Middle frontal gyrus (tissue), 1 donor: ENCODE measurements around the gene EXD2.
"Not testable (repeated sequence)": the region's sequence is repeated elsewhere in the genome, so short reads cannot be mapped to it uniquely, and the experiment has no call there.

Source experiments
- DNase-seq: peaks from one replicate; pipeline ENCODE4 v3.0.0-alpha.2; 2015; ENCODE audit warnings: low spot score; ENCODE audit errors: extremely low spot score

The EXD2 gene, protein sequence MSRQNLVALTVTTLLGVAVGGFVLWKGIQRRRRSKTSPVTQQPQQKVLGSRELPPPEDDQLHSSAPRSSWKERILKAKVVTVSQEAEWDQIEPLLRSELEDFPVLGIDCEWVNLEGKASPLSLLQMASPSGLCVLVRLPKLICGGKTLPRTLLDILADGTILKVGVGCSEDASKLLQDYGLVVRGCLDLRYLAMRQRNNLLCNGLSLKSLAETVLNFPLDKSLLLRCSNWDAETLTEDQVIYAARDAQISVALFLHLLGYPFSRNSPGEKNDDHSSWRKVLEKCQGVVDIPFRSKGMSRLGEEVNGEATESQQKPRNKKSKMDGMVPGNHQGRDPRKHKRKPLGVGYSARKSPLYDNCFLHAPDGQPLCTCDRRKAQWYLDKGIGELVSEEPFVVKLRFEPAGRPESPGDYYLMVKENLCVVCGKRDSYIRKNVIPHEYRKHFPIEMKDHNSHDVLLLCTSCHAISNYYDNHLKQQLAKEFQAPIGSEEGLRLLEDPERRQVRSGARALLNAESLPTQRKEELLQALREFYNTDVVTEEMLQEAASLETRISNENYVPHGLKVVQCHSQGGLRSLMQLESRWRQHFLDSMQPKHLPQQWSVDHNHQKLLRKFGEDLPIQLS

DNA sequence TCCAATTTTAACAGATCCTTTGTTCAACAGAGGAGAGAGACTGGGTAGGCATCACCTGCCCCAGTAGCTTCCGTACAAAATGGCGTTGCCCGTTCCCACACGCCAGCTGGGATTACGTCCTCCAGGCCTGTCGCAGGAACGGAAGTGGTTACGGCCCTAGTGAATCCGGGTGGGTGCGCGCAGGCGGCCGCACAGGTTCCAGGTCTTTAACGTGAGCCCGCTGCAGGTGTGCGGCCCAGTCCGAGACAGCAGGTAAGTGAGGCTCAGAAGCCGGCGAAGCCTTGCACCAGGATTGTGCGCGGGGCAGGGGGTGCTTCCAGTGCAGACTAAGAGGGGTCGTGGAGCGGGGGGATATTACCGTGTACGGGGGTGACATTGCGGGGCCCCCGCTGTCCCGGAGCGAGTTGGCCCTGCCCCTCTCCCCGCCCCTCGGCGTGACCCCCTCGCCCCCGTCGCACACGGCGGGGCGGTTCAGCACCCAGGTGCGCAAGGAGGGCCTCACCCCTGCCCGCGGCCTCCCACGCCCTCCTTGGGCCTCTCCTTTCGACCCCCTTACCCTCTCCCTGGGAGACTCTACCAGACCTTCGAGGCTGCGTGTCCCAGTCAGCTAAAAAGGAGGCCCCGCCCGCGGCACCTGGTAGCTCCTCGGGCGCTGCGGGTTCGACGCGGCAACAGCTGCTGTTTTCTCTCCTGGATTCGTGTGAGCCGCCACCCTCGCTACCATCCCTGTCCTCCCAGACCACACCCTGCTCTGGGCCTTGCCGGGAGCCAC, at the start of gene EXD2:
TSS of gene EXD2 (plus strand) at position 159 of the 772 bp plus-strand sequence. CDS start 17,973 bp downstream, outside the sequence.
- DNase-seq = peak; percentile 88

DNA sequence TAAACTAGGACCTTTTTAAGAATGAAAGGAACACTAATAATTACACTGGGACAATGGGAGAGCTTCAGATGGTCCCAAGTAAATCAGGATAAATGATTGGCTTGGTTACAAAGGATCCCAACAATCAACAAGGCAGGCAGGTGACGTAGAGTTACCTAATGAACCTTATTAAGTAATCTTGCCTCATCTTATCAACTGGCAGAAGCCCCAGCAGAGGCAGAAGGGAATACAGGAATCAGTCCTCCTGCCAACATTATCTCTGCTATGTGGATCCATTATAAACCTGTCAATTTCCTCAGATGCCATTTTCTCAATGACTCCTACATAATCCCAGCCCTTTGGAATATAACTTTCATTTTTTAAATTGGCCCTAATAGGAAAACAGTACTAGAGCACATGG, 49.7 kb upstream of the EXD2 start:
- no peak for DNase-seq

DNA sequence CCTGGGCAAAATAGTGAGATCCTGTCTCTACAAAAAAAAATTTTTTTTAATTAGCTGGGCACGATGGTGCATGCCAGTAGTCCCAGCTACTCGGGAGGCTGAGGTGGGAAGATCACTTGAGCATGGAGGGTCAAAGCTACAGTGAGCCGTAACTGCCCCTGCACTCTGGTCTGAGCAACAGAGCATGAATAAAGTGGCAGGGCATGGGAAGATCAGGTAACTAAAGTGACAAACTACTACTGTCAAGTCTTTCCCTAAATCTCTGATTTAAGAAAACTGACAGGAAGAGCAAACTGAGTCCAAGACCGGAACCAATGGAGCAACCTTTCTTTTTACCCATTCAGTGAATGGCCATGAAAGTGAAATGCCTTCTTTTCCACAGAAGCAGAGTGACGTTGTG, 49.2 kb upstream of the EXD2 start:
- DNase-seq = no peak

DNA sequence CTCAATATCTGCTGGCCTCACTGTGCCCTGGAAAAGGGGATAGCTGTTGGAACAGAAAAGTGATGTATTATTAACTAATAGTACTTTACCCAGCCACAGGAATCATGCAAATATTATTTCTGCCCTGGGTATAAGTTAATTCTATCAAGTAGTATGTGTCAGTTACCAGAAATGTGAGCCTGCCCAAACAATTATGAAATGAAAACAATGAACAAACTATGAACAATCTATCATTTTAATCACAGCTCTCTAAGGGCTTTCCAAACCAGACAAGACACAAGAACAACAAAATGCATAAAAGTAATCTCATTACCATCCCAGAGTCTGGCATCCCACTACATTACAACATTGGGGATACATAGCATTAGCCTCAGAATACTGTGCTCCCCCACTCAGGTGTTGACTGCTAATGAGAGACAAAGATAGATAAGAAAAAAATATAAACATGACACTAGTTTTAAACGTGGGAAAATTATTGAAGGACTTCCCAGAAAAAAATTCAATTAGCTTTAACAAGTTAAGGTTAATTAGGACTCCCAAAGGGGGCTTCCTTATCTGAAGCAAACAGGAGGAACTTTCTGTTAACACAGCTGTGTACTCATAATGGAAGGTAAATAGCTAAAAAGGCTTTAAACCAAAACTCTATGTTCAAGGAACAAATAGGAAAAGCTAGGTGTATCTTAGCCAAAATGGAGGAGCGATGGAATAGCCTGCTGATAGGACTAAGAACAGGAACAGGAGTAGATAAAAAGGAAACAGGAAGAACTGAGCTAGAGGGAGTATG, 41.6 kb upstream of the EXD2 start:
- no peak for DNase-seq

DNA sequence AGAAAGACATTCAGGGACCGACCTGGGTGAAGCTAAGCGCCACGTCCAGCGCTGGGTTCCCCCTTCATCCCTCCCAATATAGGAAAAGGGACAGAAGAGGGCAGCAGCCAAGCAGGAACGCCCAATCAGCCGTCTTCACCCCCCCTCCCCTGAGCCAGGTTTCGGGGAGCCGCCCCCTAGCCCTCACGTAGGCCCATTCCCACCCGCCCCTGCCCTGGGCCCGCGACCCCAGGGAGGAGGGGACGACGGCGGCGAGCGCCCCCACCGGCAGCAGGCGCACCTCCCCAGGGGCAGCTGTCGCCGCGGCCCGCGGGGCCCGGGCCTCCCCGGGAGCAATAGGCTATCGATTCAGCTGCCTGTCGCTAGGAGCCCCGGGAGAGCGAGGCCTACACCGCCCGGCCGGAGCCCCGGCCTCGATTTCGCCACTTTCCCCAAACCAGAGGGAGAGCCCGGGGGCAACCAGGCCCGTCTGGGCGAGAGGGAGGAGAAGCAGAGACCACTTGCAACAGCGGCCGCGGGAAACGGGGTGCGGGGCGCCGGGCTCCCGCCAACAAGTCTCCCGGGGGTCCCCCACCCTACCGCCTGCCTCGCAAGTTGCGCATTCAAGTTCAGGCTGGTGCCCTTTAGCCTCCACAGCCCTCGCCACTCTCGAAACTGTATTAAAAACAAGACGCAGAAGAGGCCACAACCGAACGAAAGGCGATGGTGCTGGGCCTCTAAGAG, 39.7 kb upstream of the EXD2 start:
- DNase-seq = no peak

DNA sequence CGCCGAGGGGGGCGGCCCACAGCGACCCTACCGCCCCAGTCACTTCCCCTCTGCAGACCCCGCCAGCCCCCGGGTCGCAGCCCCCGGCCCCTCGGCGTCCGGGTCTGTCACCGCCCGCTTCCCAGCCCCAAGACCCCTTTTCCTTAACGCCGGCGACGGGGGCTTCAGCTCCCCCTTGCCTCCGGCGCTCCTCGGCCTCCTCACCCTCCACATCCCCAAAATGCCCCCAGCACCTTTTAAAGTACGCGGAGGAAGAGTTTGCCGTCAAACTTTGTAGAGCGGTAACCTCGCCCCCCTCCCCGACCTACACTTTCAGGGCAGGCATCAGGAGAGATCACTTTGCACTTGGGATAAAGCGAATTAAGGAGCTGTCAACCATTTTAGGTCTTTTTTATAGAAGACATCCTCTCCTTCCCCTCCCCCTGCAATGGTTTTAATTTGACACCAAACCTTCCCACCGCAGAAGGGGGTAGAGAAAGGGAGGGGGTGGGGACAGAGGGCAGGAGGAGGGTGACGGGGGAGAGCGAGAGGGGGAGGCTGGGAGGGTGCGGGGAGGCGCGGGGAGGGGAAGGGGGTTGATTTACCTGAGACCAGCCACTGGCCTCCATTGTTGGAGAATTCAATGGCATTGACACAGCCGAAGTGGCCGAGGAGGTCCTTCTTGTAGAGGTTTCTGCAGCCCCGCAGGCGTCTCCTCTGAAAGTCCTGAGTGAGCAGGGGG, 39.0 kb upstream of the EXD2 start:
- DNase-seq = no peak

DNA sequence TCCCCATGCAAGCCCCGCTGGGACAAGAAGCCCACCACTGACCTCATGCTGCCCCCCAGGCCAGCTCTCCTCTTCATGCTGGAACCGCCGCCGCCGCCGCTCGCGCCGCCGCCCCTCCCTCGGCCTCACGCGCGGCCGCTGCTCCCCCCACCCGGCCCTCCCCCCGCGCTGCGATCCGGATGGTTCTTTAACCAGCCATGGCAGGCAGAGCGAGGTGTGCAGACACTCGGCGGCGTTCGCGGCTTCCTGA, 38.5 kb upstream of the EXD2 start, which contains the start of gene DCAF5:
TSS of gene DCAF5 (minus strand) at position 218 of the 250 bp plus-strand sequence. CDS start at position 77, 141 bp downstream.
- no peak for DNase-seq

DNA sequence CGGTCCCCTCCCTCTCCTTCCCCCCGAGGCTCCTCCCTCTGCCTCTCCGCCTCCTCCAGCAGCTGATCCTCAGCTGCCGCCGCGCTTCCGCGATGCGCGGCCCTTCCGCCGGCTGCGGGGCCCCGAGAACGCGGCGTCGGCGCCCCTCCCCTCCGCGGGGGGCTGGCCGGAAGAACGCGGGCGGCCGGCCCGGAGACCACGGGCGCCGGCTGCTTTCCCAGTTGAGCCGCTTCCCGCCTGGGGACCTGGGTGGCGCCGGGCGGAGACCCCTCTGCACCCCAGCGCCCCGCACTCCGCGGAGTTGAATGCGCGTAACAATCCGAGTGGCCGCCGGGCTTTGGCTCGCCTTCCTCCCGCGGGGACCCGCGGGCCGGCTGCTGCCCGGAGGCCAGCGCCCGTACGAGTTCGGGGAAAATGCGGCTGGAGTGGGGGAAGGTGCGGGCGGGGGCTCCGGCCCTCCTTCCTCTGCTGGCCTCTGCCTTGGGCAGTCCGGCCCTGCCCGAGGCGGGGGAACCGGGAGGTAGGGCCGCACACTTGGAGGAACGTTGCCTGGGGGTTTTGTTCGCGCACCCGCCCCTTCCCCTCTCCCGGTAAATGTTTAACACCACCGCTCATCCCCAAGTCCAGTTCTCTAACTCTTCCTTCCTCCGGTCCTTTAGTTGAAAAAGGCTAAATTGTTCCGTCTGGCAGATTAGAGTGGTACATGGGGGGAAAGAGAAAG, 38.0 kb upstream of the EXD2 start:
- peak; percentile 71 for DNase-seq

DNA sequence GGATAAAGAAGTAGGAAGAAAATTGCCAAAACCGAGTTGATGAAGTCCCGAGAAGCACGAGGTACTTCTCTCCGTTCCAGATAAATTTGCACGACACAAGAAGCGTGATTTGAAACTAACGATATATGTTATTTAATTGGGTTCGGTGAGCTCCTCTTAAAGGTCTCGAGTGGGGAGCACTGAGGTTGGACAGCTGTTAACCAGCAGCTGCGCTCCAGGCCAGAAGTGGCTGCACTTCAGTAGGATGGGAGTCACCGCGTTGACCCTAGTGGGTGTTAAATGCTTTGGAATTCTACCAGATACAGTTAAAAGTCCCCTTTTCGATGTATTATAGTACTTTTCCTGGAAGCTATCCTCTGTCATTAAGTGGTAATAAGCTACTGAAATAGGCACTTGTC, 37.4 kb upstream of the EXD2 start:
- DNase-seq = no peak

DNA sequence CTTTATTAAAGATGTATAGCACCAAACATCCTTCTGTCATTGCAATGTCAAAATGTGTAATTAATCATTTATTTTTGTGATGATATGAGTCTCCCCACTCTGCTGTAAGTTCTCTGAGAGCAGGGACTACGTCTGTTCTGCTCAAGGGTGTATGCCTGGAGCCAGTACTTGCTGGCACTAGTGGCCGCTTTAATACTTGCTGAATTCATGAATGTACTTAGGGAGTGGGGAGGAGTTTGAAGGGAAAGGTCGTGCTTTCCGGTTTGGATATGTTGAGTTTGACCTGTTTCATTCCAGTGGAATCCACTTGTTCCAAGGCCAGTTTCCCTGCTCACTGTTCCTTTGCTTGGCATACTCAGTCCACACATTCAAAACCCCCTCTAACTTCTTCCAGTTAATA, 36.5 kb upstream of the EXD2 start:
- DNase-seq = no peak

DNA sequence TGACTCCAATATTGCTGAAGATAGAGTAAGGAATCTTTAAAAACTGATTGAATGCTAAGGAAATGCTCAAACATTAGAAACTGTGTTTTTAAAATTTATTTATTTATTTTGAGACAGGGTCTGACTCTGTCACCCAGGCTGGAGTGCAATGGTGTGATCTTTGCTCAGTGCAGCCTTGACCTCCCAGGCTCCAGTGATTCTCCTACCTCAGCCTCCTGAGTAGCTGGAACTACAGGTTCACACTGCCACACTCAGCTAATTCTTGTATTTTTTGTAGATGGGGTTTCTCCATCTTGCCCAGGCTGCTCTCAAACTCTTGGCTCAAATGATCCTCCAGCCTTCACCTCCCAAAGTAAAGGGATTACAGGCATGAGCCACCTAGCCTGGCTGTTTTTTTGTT, 35.1 kb upstream of the EXD2 start:
- no peak for DNase-seq

DNA sequence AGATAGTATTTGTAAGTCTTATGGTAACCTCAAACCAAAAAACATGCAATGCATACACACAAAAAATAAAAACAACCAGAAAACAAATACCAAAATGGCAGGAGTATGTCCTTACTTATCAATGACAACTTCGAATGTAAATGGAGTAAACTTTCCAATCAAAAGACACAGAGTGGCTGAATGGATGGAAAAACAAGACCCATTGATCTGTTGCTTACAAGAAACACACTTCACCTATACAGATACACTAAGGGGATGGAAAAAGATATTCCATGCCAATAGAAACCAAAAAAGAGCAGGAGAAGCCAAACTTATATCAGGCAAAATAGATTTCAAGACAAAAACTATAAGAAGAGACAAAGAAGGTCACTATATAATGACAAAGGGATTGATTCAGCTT, 29.7 kb upstream of the EXD2 start:
- DNase-seq = no peak

DNA sequence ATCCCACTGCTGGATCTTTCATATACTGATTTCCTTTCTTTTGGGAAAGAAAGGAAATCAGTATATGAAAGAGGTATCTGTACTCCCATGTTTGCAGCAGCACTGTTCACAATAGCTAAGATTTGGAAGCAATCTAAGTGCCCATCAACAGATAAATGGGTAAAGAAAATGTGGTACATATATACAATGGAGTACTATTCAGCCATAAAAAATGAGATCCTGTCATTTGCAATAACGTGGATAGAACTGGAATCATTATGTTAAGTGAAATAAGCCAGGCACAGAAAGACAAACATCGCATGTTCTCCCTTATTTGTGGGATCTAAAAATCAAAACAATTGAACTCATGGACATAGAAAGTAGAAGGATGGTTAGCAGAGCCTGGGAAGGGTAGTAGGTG, 25.5 kb upstream of the EXD2 start:
- not testable (repeated sequence) for DNase-seq

DNA sequence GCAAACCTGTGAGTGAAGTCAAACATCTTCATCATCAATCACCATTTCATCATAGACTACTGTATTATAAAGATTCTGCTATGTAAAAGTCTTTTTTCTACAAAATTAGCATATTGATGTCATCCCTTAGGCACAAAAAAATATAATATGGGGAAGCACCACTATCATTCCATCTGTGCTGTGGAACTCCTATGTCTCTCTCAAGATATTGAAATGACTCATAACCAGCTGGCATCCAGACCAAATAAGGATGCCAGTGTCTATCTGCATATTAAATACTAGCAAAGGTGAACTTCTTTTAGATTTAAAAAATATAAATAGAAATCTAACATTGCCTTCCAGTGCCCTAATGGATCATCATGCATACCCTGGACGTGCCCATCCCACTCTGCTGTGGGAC, 20.5 kb upstream of the EXD2 start:
- peak; percentile 33 for DNase-seq

DNA sequence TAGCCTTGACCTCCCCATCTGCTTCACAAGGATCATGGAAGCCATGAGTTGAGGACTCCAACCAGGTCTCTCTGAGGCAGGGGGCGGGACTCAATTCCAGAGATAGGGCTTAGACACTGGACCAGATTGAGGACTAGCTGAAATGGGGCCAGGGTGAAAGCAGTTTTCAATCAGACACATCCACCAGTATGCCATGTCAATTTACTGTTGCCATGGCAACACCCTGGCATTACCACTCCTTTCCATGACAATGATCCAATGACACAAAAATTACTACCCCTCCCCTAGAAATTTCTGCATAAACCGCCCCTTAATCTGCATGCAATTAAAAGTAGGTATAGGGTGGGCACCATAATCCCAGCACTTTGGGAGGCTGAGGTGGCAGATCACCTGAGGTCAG, 19.7 kb upstream of the EXD2 start:
- no peak for DNase-seq

DNA sequence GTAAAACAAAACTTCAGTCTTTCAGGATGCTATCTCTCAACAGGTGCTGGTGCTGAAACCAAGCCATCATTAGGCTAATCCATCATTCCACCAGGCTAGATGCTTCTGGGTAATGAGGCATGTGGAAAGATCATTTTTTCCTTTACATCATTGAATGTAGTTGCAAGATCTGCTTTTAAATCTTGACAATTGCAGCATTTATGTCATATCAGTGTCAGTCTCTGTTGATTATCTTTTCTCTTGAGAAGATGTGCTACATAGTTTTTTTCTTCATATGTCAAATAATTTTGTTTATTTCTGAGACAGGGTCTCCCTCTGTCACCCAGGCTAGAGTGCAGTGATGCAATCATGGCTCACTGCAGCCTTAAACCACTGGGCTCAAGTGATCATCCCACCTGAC, 16.2 kb upstream of the EXD2 start:
- DNase-seq = no peak

DNA sequence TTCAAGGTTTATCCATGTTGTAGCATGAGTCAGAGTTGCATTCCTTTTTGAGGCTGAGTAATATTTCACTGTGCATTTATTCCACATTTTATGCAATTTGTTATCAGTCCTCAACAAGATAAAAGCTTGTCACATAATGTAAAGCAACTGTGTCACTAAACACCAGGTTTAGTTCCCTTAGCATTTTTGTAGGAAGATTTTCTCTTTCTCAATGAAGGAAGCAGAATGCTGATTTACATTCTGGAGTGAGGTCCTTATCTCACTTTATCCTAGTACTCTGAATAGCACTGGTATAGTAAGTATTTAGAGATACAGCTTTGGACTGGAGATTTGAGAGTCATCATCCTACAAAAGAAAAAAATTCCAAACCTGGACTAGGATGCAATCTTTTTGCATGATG, 9.8 kb upstream of the EXD2 start:
- no peak for DNase-seq

DNA sequence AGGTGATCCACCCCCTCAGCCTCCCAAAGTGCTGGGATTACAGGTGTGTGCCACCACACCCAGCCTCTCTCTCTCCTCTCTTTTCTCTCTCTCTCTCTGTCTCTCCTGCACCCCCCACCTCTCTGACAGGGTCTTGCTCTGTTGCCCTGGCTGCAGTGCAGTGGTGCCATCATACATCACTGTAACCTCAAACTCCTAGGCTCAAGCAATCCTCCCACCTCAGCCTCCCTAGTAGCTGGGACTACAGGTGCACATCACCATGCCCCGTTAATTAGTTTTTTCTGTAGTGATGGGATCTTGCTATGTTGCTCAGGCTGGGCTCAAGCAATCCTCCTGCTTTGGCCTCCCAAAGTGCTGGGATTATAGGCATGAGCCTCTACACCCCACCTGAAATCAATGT, 8.7 kb upstream of the EXD2 start:
- not testable (repeated sequence) for DNase-seq

DNA sequence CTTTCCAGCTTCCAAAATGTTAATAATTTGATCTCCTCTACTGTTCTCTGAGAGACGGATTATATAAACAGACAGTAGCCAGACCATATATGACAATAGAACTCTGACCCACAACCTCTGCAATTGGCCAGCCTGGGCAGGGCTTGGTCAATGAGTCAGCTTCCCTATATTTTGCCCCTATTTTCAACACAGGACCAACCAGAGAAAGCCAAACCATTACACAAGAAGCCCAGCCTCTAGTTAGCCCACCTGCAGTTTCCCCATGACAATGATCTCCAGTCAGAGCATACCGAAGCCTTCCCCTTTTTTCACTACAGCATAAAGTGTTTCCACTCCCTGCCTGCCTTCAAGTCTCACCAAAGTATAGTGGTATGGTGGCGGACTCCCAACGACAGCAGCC, 7.6 kb upstream of the EXD2 start:
- no peak for DNase-seq

DNA sequence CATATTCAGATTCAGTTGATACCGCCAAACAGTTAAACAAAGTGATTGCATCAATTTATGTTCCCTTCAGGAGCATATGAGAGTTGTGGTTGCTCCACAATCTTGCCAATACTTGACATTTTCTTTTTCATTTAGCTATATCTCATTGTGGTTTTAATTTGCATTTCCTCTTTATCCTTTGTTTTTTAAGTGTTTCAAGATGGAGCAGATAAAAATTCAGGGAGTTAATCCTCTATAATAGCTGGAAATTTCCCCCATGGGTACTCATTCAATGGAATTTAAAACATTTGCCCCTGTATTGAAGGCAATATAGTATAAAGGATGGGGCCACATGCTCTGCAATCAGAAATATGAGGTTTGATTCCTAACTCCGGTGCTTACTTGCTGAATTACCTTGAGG, 1.1 kb upstream of the EXD2 start:
- no peak for DNase-seq
